Keratinocyte (primary cell): ENCODE data around the gene G2E3. TPM values are rescaled to one million over a fixed set of nuclear protein-coding genes. Genes with fewer than 3 reads are reported as not detected.

ENCODE experiments used
- DNase-seq: peaks from one replicate; pipeline ENCODE4 v3.0.0-alpha.2; 2011; ENCODE audit warnings: low read depth, missing footprints, low spot score
- FAIRE-seq: peaks from 2 replicates; lab custom pipeline; 2011; peaks lifted over from hg19 to GRCh38; lab: Jason Lieb, UNC
- H2AFZ ChIP-seq: 2 replicates; pipeline ENCODE4 v1.6.0; 2012; ENCODE audit warnings: low read length, control low read depth, inconsistent platforms; ENCODE audit not compliant: control insufficient read depth
- H3K27ac ChIP-seq: 2 replicates; pipeline ENCODE4 v1.5.1; 2011; ENCODE audit warnings: low read length; ENCODE audit not compliant: control insufficient read depth, insufficient read depth
- H3K27me3 ChIP-seq: 3 replicates; pipeline ENCODE4 v1.6.0; 2011; ENCODE audit warnings: low read length; ENCODE audit not compliant: control insufficient read depth, insufficient read depth; ENCODE audit errors: extremely low read depth
- H3K36me3 ChIP-seq, 2 experiments: 2 replicates in 1 of 2; 3 replicates in 1 of 2; pipeline ENCODE4 v1.5.1; 2011; ENCODE audit warnings: low read length in 2 of 2, mild to moderate bottlenecking in 1 of 2; ENCODE audit not compliant: control insufficient read depth in 2 of 2, insufficient read depth in 2 of 2; ENCODE audit errors: extremely low read depth in 1 of 2
- H3K4me1 ChIP-seq: 3 replicates; pipeline ENCODE4 v1.5.1; 2011; ENCODE audit warnings: low read length; ENCODE audit not compliant: control insufficient read depth, insufficient read depth; ENCODE audit errors: extremely low read depth
- H3K4me2 ChIP-seq: 3 replicates; pipeline ENCODE4 v1.6.0; 2011; ENCODE audit warnings: low read depth, low read length; ENCODE audit not compliant: control insufficient read depth, insufficient read depth; ENCODE audit errors: extremely low read depth
- H3K4me3 ChIP-seq, 3 experiments: fragments of 200-600 bp in 1 of 3; sonication (generic) in 1 of 3; 2 replicates in 2 of 3; 3 replicates in 1 of 3; pipeline ENCODE4 v1.5.1; 2011 to 2016; ENCODE audit warnings: low read length in 3 of 3, mild to moderate bottlenecking in 3 of 3, control low read depth in 2 of 3, inconsistent platforms in 1 of 3, low read depth in 1 of 3, mixed read lengths in 1 of 3, mixed run types in 1 of 3, moderate library complexity in 1 of 3; ENCODE audit not compliant: control insufficient read depth in 2 of 3, insufficient read depth in 2 of 3; ENCODE audit errors: extremely low read depth in 1 of 3
- H3K79me2 ChIP-seq: 2 replicates; pipeline ENCODE4 v1.6.0; 2012; ENCODE audit warnings: low read length; ENCODE audit not compliant: control insufficient read depth, insufficient read depth
- H3K9ac ChIP-seq: 3 replicates; pipeline ENCODE4 v1.6.0; 2011; ENCODE audit warnings: low read length; ENCODE audit not compliant: control insufficient read depth, insufficient read depth; ENCODE audit errors: extremely low read depth
- H3K9me1 ChIP-seq: 3 replicates; pipeline ENCODE4 v1.6.0; 2011; ENCODE audit warnings: low read length; ENCODE audit not compliant: control insufficient read depth, insufficient read depth; ENCODE audit errors: extremely low read depth
- H3K9me3 ChIP-seq: 2 replicates; pipeline ENCODE4 v1.5.1; 2012; ENCODE audit warnings: low read depth, low read length; ENCODE audit not compliant: control insufficient read depth
- H4K20me1 ChIP-seq: 3 replicates; pipeline ENCODE4 v1.6.0; 2011; ENCODE audit warnings: low read length; ENCODE audit not compliant: control insufficient read depth, insufficient read depth; ENCODE audit errors: extremely low read depth
- EZH2 ChIP-seq: IDR thresholded peaks from one replicate; pipeline ENCODE4 v1.6.1; 2012; ENCODE audit warnings: inconsistent platforms, mild to moderate bottlenecking, low read length, moderate library complexity
- dilution Hi-C: fragments of 300-500 bp; cut with MboI; formaldehyde crosslinking; loops from one replicate; pipeline ENCODE4 v1.7.0; 2020; ENCODE audit warnings: low sequenced_read_pairs; ENCODE audit not compliant: extremely low pct_ligation_motif_present
- polyA plus RNA-seq, 5 experiments: library from polyadenylated mRNA; depleted of rRNA in 3 of 5; stranded (reverse) in 3 of 5; stranded (forward) in 1 of 5; unstranded in 1 of 5; fragments of >200 nt; gene quantifications; 1 replicate in 1 of 5; 2 replicates in 3 of 5; 3 replicates in 1 of 5; pipeline versions ENCODE4 v1.2.1 to v1.2.3, GENCODE V29; 2011 to 2012; ENCODE audit warnings: missing spikeins in 2 of 5, low read depth in 1 of 5, low replicate concordance in 1 of 5
- TF ChIP-seq, protein P1 (sequence below), 3 experiments: IDR thresholded peaks in 1 of 3; conservative IDR thresholded peaks in 1 of 3; optimal IDR thresholded peaks in 1 of 3; 2 replicates in 2 of 3; 3 replicates in 1 of 3; pipeline versions ENCODE3 to v1.5.1; 2011; ENCODE audit warnings: low read length in 3 of 3, mild to moderate bottlenecking in 3 of 3, moderate library complexity in 2 of 3, control low read depth in 1 of 3, inconsistent platforms in 1 of 3; ENCODE audit not compliant: insufficient read depth in 2 of 3; ENCODE audit errors: extremely low read depth in 1 of 3

G2E3 gene
- polyA plus RNA-seq, 1 donor (not counting 4 experiments of a cell fraction or from before 2014, with no cell fraction given): 24.3 TPM

DNA sequence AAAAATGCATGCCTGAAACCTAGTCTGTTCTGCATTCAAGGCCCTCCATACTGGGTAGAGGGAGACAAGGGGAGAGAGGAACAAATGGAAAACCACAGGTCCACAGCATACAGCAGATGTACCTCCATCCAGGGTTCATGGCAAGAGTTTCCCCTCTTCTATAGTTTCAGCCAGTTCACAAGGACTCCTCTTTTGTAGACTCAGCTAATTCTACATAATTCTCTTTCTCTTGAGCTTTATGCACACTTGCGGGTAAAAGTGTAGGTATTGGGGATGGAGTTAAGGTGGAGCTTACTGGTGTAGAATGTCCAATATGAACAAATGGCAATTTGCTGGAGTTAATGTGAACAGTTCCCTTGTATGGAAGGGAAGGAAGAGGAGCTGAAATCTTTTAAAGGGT is 23.4 kb downstream of the G2E3 start:
- Histone ChIP-seq H3K4me1 (no peaks in the 10 kb centered on the region), H3K36me3 (no peaks in the 10 kb centered on the region), H3K4me2 (no peak overlapping the region), H4K20me1 (no peaks in the 10 kb centered on the region), H2AFZ (no peak overlapping the region), H3K9me1 (no peaks in the 10 kb centered on the region), H3K27ac (no peak overlapping the region), H3K79me2 (peaks cover 81% of the 10 kb centered on the region), H3K9ac (no peak overlapping the region), H3K4me3 (no peak overlapping the region), H3K27me3 (no peaks in the 10 kb centered on the region), H3K9me3 (no peaks in the 10 kb centered on the region)
- dilution Hi-C loops: no loop called here
- FAIRE-seq (no peak), DNase-seq (no peak)
- TF ChIP-seq, protein P1, sequence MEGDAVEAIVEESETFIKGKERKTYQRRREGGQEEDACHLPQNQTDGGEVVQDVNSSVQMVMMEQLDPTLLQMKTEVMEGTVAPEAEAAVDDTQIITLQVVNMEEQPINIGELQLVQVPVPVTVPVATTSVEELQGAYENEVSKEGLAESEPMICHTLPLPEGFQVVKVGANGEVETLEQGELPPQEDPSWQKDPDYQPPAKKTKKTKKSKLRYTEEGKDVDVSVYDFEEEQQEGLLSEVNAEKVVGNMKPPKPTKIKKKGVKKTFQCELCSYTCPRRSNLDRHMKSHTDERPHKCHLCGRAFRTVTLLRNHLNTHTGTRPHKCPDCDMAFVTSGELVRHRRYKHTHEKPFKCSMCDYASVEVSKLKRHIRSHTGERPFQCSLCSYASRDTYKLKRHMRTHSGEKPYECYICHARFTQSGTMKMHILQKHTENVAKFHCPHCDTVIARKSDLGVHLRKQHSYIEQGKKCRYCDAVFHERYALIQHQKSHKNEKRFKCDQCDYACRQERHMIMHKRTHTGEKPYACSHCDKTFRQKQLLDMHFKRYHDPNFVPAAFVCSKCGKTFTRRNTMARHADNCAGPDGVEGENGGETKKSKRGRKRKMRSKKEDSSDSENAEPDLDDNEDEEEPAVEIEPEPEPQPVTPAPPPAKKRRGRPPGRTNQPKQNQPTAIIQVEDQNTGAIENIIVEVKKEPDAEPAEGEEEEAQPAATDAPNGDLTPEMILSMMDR (optimal IDR thresholded peaks at IDR 0.05 in 1 of 3, IDR thresholded peaks at IDR 0.05 in 1 of 3, conservative IDR thresholded peaks at IDR 0.05 in 1 of 3; ENCODE audit: extremely low read depth in 1 of 3, insufficient read depth in 2 of 3, low read length in 3 of 3): no peak
- no peak for TF ChIP-seq EZH2

DNA sequence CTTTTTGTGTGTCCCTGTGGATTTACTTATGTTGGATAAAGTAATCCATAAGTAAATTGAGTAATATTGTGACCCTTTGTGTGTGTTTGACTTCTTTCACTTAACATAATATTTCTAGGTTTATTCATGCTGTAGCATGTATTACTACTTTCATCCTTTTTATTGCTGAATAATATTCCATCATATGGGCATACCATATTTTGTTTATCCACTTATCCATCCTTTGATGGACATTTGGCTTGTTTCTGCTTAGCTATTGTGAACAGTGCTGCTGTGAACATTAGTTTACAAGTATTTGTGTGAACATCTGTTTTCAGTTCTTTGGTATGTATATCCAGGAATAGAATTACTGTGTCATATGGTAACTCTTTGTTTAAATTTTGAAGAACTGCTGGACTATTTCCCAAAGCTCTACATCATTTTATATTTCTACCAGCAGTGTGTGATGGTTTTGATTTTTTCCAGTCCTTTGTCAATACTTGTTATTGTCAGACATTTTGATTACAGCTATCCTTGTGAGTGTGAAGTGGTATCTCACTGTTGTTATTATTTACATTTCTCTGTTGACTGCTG is 25.2 kb downstream of the G2E3 start:
- Histone ChIP-seq H4K20me1 (no peaks in the 10 kb centered on the region), H3K27ac (no peak overlapping the region), H3K9ac (no peak overlapping the region), H3K79me2 (peaks cover 66% of the 10 kb centered on the region), H3K9me3 (no peaks in the 10 kb centered on the region), H3K9me1 (no peaks in the 10 kb centered on the region), H3K4me1 (no peaks in the 10 kb centered on the region), H3K27me3 (no peaks in the 10 kb centered on the region), H3K4me2 (no peak overlapping the region), H3K4me3 (no peak overlapping the region), H3K36me3 (peaks cover 0 to 3% of the 10 kb centered on the region in 2 experiments), H2AFZ (no peak overlapping the region)
- no peak for FAIRE-seq
- TF ChIP-seq, protein P1 (optimal IDR thresholded peaks at IDR 0.05 in 1 of 3, IDR thresholded peaks at IDR 0.05 in 1 of 3, conservative IDR thresholded peaks at IDR 0.05 in 1 of 3; ENCODE audit: extremely low read depth in 1 of 3, insufficient read depth in 2 of 3, low read length in 3 of 3): no peak
- TF ChIP-seq EZH2: no peak
- dilution Hi-C loops: no loop called here
- DNase-seq: no peak
